GM19324 (cell line): ENCODE measurements around the gene AMMECR1L.
"Not testable (repeated sequence)": the region's sequence is repeated elsewhere in the genome, so short reads cannot be mapped to it uniquely, and the experiment has no call there.

ENCODE experiments used
- ATAC-seq: cut with Tn5 transposase; IDR thresholded peaks from one replicate; pipeline ENCODE4 v1.9.1; 2021; ENCODE audit warnings: mild to moderate bottlenecking, moderate library complexity; ENCODE audit not compliant: unreplicated experiment, low FRiP score

Gene AMMECR1L

GRCh38 chr2:127844973-127845372 is 40.8 kb downstream of the AMMECR1L start:
- no peak for ATAC-seq

GRCh38 chr2:127843677-127844076 is 42.1 kb downstream of the AMMECR1L start:
- no peak for ATAC-seq

- ATAC-seq, result no peak
Measured at GRCh38 chr2:127841466-127842178, 44.1 kb downstream of the AMMECR1L start.

GRCh38 chr2:127840893-127841292 is 44.9 kb downstream of the AMMECR1L start:
- ATAC-seq, result no peak

- no peak for ATAC-seq
Measured at GRCh38 chr2:127834951-127835350, 50.8 kb downstream of the AMMECR1L start.

GRCh38 chr2:127829845-127830246 is 55.9 kb downstream of the AMMECR1L start:
- peak; percentile 98 for ATAC-seq

- not testable (repeated sequence) for ATAC-seq
Measured at GRCh38 chr2:127826708-127827107, 59.0 kb downstream of the AMMECR1L start.

- ATAC-seq, result no peak
Measured at GRCh38 chr2:127826047-127826446, 59.7 kb downstream of the AMMECR1L start.

GRCh38 chr2:127820080-127820668 is 65.6 kb downstream of the AMMECR1L start:
- no peak for ATAC-seq

- no peak for ATAC-seq
Measured at GRCh38 chr2:127818794-127819425, 66.8 kb downstream of the AMMECR1L start.

- no peak for ATAC-seq
Measured at GRCh38 chr2:127818241-127818640, 67.5 kb downstream of the AMMECR1L start.

GRCh38 chr2:127814677-127815076 is 71.1 kb downstream of the AMMECR1L start:
- ATAC-seq, result no peak

GRCh38 chr2:127812441-127812840 is 73.3 kb downstream of the AMMECR1L start:
- not testable (repeated sequence) for ATAC-seq
